Measurements from ENCODE around the gene SARDH. TPM values are rescaled to one million over a fixed set of nuclear protein-coding genes. Genes with fewer than 3 reads are reported as not detected.

The SARDH gene
- total RNA-seq, 1 experiment from 2014 or later = 5.6 TPM

GRCh38 chr9:133735931-133736330 is 2.2 kb downstream of the SARDH start:
- intact Hi-C loops (cut with micrococcal nuclease) = no loop called here
- TF ChIP-seq ZFX (IDR thresholded peaks at IDR 0.05) (no peak), SIN3A (IDR thresholded peaks at IDR 0.05; ENCODE audit: low read depth) (no peak), RAD21 (IDR thresholded peaks at IDR 0.05; ENCODE audit: low read depth) (no peak), CTCF (IDR thresholded peaks at IDR 0.05 in 2 of 3, conservative IDR thresholded peaks at IDR 0.05 in 1 of 3; ENCODE audit: borderline replicate concordance in 1 of 3, insufficient read depth in 1 of 3, low read depth in 2 of 3, low read length in 2 of 3) (no peak), JUND (IDR thresholded peaks at IDR 0.05) (no peak), ZNF274 (IDR thresholded peaks at IDR 0.05; ENCODE audit: low read depth, low read length) (no peak), SRF (IDR thresholded peaks at IDR 0.05; ENCODE audit: low read depth) (no peak)
- Histone ChIP-seq H3K36me3 (ENCODE audit: control insufficient read depth in 1 of 2, insufficient read depth in 2 of 2, low read length in 2 of 2) (no peaks in the 10 kb centered on the region), H3K4me3 (replicated peaks in 1 of 2; ENCODE audit: low read depth in 1 of 2, low read length in 2 of 2) (no peak overlapping the region), H3K27ac (ENCODE audit: low read depth, low read length) (no peak overlapping the region), H2AFZ (ENCODE audit: low read depth, low read length, poor library complexity, severe bottlenecking) (no peak overlapping the region), H3K79me2 (ENCODE audit: insufficient read depth, low read length) (no peaks in the 10 kb centered on the region), H3K4me2 (ENCODE audit: low read length) (no peak overlapping the region), H4K20me1 (ENCODE audit: insufficient read depth) (no peaks in the 10 kb centered on the region), H3K9me3 (ENCODE audit: control insufficient read depth in 1 of 2, insufficient read depth in 1 of 2, low read depth in 1 of 2, low read length in 2 of 2) (no peaks in the 10 kb centered on the region), H3K27me3 (ENCODE audit: insufficient read depth, low read length) (no peaks in the 10 kb centered on the region), H3K9ac (ENCODE audit: low read length) (no peak overlapping the region), H3K4me1 (ENCODE audit: control insufficient read depth in 1 of 2, insufficient read depth in 2 of 2, low read length in 2 of 2) (peaks cover 5 to 13% of the 10 kb centered on the region in 2 experiments; a peak in 3 of 4 replicates), H3K9me2 (ENCODE audit: insufficient read depth) (no peaks in the 10 kb centered on the region)
- ChIA-PET RAD21 (ENCODE audit: low non-redundant PET in 1 of 2, low total read pairs in 2 of 2, uncharacterized antibody in 2 of 2, unreplicated experiment in 2 of 2) (no interaction called here), POLR2A (no interaction called here), CTCF (interaction anchor here (0.8 kb wide), 1 partner anchor 259 kb away, joined by 4 read pairs; no protein-coding TSS in a partner anchor)
- ATAC-seq (no peak), DNase-seq (ENCODE audit: low read depth, low spot score) (no peak)
- no TSS peak for BruUV-seq (replicated peaks)

- intact Hi-C loops (cut with micrococcal nuclease) = no loop called here
- DNase-seq (ENCODE audit: low read depth, low spot score) (no peak), ATAC-seq (no peak)
- no peaks in the 10 kb centered on the region for H3K9me2 ChIP-seq (ENCODE audit: insufficient read depth)
- POLR2A ChIA-PET = no interaction called here
- no TSS peak for BruUV-seq (replicated peaks)
- no peaks in the 10 kb centered on the region for H3K27me3 ChIP-seq (ENCODE audit: insufficient read depth, low read length)
- H2AFZ ChIP-seq (ENCODE audit: low read depth, low read length, poor library complexity, severe bottlenecking) = no peak overlapping the region
- CTCF ChIA-PET = interaction anchor here (0.8 kb wide), 1 partner anchor 260 kb away, joined by 4 read pairs; no protein-coding TSS in a partner anchor
- peaks cover 5 to 13% of the 10 kb centered on the region in 2 experiments; a peak in 3 of 4 replicates for H3K4me1 ChIP-seq (ENCODE audit: control insufficient read depth in 1 of 2, insufficient read depth in 2 of 2, low read length in 2 of 2)
- no peaks in the 10 kb centered on the region for H3K79me2 ChIP-seq (ENCODE audit: insufficient read depth, low read length)
- no peaks in the 10 kb centered on the region for H3K36me3 ChIP-seq (ENCODE audit: control insufficient read depth in 1 of 2, insufficient read depth in 2 of 2, low read length in 2 of 2)
- H3K9me3 ChIP-seq (ENCODE audit: control insufficient read depth in 1 of 2, insufficient read depth in 1 of 2, low read depth in 1 of 2, low read length in 2 of 2) = no peaks in the 10 kb centered on the region
- no peaks in the 10 kb centered on the region for H4K20me1 ChIP-seq (ENCODE audit: insufficient read depth)
- H3K9ac ChIP-seq (ENCODE audit: low read length) = no peak overlapping the region
- RAD21 ChIA-PET (ENCODE audit: low non-redundant PET in 1 of 2, low total read pairs in 2 of 2, uncharacterized antibody in 2 of 2, unreplicated experiment in 2 of 2) = no interaction called here
- H3K4me2 ChIP-seq (ENCODE audit: low read length) = no peak overlapping the region
- H3K4me3 ChIP-seq (replicated peaks in 1 of 2; ENCODE audit: low read depth in 1 of 2, low read length in 2 of 2) = no peak overlapping the region
- H3K27ac ChIP-seq (ENCODE audit: low read depth, low read length) = no peak overlapping the region
- no peak for TF ChIP-seq ZFX (IDR thresholded peaks at IDR 0.05)
- no peak for TF ChIP-seq ZNF274 (IDR thresholded peaks at IDR 0.05; ENCODE audit: low read depth, low read length)
- no peak for TF ChIP-seq YY1 (IDR thresholded peaks at IDR 0.05; ENCODE audit: extremely low read depth, insufficient replicate concordance, low read depth, low read length)
- no peak for TF ChIP-seq CTCF (IDR thresholded peaks at IDR 0.05 in 2 of 3, conservative IDR thresholded peaks at IDR 0.05 in 1 of 3; ENCODE audit: borderline replicate concordance in 1 of 3, insufficient read depth in 1 of 3, low read depth in 2 of 3, low read length in 2 of 3)
- TF ChIP-seq EZH2phosphoT487 (IDR thresholded peaks at IDR 0.05; ENCODE audit: borderline replicate concordance) = no peak
- no peak for TF ChIP-seq SP1 (IDR thresholded peaks at IDR 0.05; ENCODE audit: low read depth)
- no peak for TF ChIP-seq MAX (IDR thresholded peaks at IDR 0.05)
- TF ChIP-seq ZBTB33 (IDR thresholded peaks at IDR 0.05; ENCODE audit: extremely low read depth, insufficient replicate concordance, low read length) = no peak
- TF ChIP-seq POLR2A (IDR thresholded peaks at IDR 0.05; ENCODE audit: borderline replicate concordance, extremely low read depth, insufficient read depth, insufficient read length) = no peak
- no peak for TF ChIP-seq TCF7L2 (IDR thresholded peaks at IDR 0.05; ENCODE audit: borderline replicate concordance, extremely low read depth, insufficient read depth, insufficient read length)
Measured at GRCh38 chr9:133735415-133735775, 2.8 kb downstream of the SARDH start.

Data from HCT116 (cell line).